Measurements from ENCODE around the gene DOCK4.

- TF ChIP-seq CTCF (IDR thresholded peaks at IDR 0.05): no peak
- no peak for TF ChIP-seq POLR2A (IDR thresholded peaks at IDR 0.05)
These were observed 208.7 kb downstream of the DOCK4 start for GRCh38 chr7:111997546-111997945.

Measured in esophagus squamous epithelium (tissue), 4 donors.